Measurements from ENCODE around the gene TTF2.

TTF2 gene

GRCh38 chr1:117059678-117060440 is at the start of gene TTF2:
TTF2 (plus strand) TSS chr1:117060326; CDS start chr1:117060347, 21 bp downstream.
- DNase-seq: peak; percentile 38 to 97 (median 83)

GRCh38 chr1:117011334-117011733 is 48.8 kb upstream of the TTF2 start:
- no peak for DNase-seq

GRCh38 chr1:117013309-117013858 is 46.7 kb upstream of the TTF2 start:
- DNase-seq: no peak

GRCh38 chr1:117014209-117014608 is 45.9 kb upstream of the TTF2 start:
- no peak for DNase-seq

- no peak for DNase-seq
These were observed 44.4 kb upstream of the TTF2 start for GRCh38 chr1:117015724-117016123.

- peak in 1 of 51 donors; percentile 39 for DNase-seq
These were observed 43.1 kb upstream of the TTF2 start for GRCh38 chr1:117017062-117017461.

- no peak for DNase-seq
These were observed 42.5 kb upstream of the TTF2 start for GRCh38 chr1:117017648-117018047.

- DNase-seq: peak in 8 of 51 donors; percentile 7 to 36 (median 18)
These were observed 39.5 kb upstream of the TTF2 start for GRCh38 chr1:117020526-117021156.

- DNase-seq: no peak
These were observed 38.0 kb upstream of the TTF2 start for GRCh38 chr1:117022114-117022513.

GRCh38 chr1:117025568-117025967 is 34.6 kb upstream of the TTF2 start:
- DNase-seq: no peak

- no peak for DNase-seq
These were observed 33.8 kb upstream of the TTF2 start for GRCh38 chr1:117026361-117026760.

GRCh38 chr1:117029685-117030084 is 30.4 kb upstream of the TTF2 start:
- DNase-seq: no peak

- DNase-seq: no peak
These were observed 29.8 kb upstream of the TTF2 start for GRCh38 chr1:117030271-117030877.

- DNase-seq: no peak
These were observed 27.9 kb upstream of the TTF2 start for GRCh38 chr1:117032266-117032665.

- no peak for DNase-seq
These were observed 27.2 kb upstream of the TTF2 start for GRCh38 chr1:117032681-117033539.

GRCh38 chr1:117033772-117034171 is 26.4 kb upstream of the TTF2 start:
- DNase-seq: no peak

GRCh38 chr1:117034791-117035290 is 25.3 kb upstream of the TTF2 start:
- DNase-seq: no peak

- no peak for DNase-seq
These were observed 24.1 kb upstream of the TTF2 start for GRCh38 chr1:117036018-117036461.

GRCh38 chr1:117037802-117038201 is 22.3 kb upstream of the TTF2 start:
- DNase-seq: no peak

- DNase-seq: no peak
These were observed 21.9 kb upstream of the TTF2 start for GRCh38 chr1:117038236-117038635.

GRCh38 chr1:117044217-117044616 is 15.9 kb upstream of the TTF2 start:
- DNase-seq: no peak
